Activated CD4-positive, alpha-beta T cell treated with anti-CD3 and anti-CD28 coated beads, Interleukin-2, amount 10 ng/mL, durations not matched to agents 24 days and 14 days (primary cell): ENCODE measurements around the gene HERPUD1. TPM values are rescaled to one million over a fixed set of nuclear protein-coding genes. Genes with fewer than 3 reads are reported as not detected.
A peak's percentile ranks its signal among the peaks of the same experiment; 100 is the strongest.
"Not testable (repeated sequence)": the region's sequence is repeated elsewhere in the genome, so short reads cannot be mapped to it uniquely, and the experiment has no call there.

Experiments used
- DNase-seq: peaks from one replicate; pipeline ENCODE4 v3.0.0; 2022
- H3K27ac Mint-ChIP-seq: one replicate; pipeline ENCODE4 v1.8.0; 2022; ENCODE audit warnings: mild to moderate bottlenecking, mixed read lengths
- H3K27me3 Mint-ChIP-seq: one replicate; pipeline ENCODE4 v1.8.0; 2022; ENCODE audit warnings: mixed read lengths
- H3K36me3 Mint-ChIP-seq: one replicate; pipeline ENCODE4 v1.8.0; 2022; ENCODE audit warnings: low read depth, mild to moderate bottlenecking, mixed read lengths
- H3K4me1 Mint-ChIP-seq: one replicate; pipeline ENCODE4 v1.8.0; 2021; ENCODE audit warnings: mixed read lengths
- H3K4me3 Mint-ChIP-seq: one replicate; pipeline ENCODE4 v1.8.0; 2022; ENCODE audit warnings: mild to moderate bottlenecking, moderate library complexity, mixed read lengths
- H3K9me3 Mint-ChIP-seq: one replicate; pipeline ENCODE4 v1.8.0; 2021; ENCODE audit warnings: mixed read lengths
- intact Hi-C: fragments of 100-400 bp; cut with micrococcal nuclease; formaldehyde crosslinking; loops from one replicate; pipeline ENCODE4 v1.15.1; 2023
- total RNA-seq: library from RNA; stranded (reverse); gene quantifications from 2 replicates; pipeline ENCODE4 v1.2.3, GENCODE V29; 2022

HERPUD1 gene
- 155 and 164 TPM in 2 replicates for total RNA-seq

- peak; percentile 100 for DNase-seq
- H3K4me1 Mint-ChIP-seq, result peaks cover 35% of the 10 kb centered on the region
- intact Hi-C loops, result loop anchor here (2.0 to 10.0 kb wide), 6 partner anchors 15 to 673 kb away; partner anchors contain the start of genes NUDT21, NUP93 and OGFOD1
- H3K27ac Mint-ChIP-seq, result peak within 1 kb of the TSS; percentile 97
- no peaks in the 10 kb centered on the region for H3K27me3 Mint-ChIP-seq
- H3K9me3 Mint-ChIP-seq, result no peaks in the 10 kb centered on the region
- peaks cover 46% of the 10 kb centered on the region for H3K36me3 Mint-ChIP-seq
- H3K4me3 Mint-ChIP-seq, result peak within 1 kb of the TSS; percentile 96
Observed at GRCh38 chr16:56931892-56932720, at the start of gene HERPUD1. HERPUD1 (plus strand) TSS chr16:56932142; CDS start chr16:56932245, 103 bp downstream.

GRCh38 chr16:56883586-56883985, 48.4 kb upstream of the HERPUD1 start:
- Mint-ChIP-seq H3K27me3 (no peaks in the 10 kb centered on the region), H3K27ac (no peak overlapping the region), H3K36me3 (no peaks in the 10 kb centered on the region), H3K4me1 (no peaks in the 10 kb centered on the region), H3K4me3 (no peak overlapping the region), H3K9me3 (no peaks in the 10 kb centered on the region)
- no peak for DNase-seq
- intact Hi-C loops, result no loop called here

GRCh38 chr16:56884026-56884582, 47.8 kb upstream of the HERPUD1 start:
- H3K4me3 Mint-ChIP-seq, result no peak overlapping the region
- H3K9me3 Mint-ChIP-seq, result no peaks in the 10 kb centered on the region
- no peak for DNase-seq
- H3K27ac Mint-ChIP-seq, result no peak overlapping the region
- no peaks in the 10 kb centered on the region for H3K4me1 Mint-ChIP-seq
- no peaks in the 10 kb centered on the region for H3K27me3 Mint-ChIP-seq
- no peaks in the 10 kb centered on the region for H3K36me3 Mint-ChIP-seq
- intact Hi-C loops, result no loop called here

- H3K27ac Mint-ChIP-seq, intact Hi-C loops, H3K27me3 Mint-ChIP-seq, H3K4me1 Mint-ChIP-seq, H3K36me3 Mint-ChIP-seq, H3K9me3 Mint-ChIP-seq, H3K4me3 Mint-ChIP-seq, DNase-seq: not testable (repeated sequence)
Observed at GRCh38 chr16:56884929-56885328, 47.0 kb upstream of the HERPUD1 start.

- H3K4me3 Mint-ChIP-seq, result no peak overlapping the region
- DNase-seq, result no peak
- no peaks in the 10 kb centered on the region for H3K36me3 Mint-ChIP-seq
- no peak overlapping the region for H3K27ac Mint-ChIP-seq
- H3K9me3 Mint-ChIP-seq, result no peaks in the 10 kb centered on the region
- H3K27me3 Mint-ChIP-seq, result no peaks in the 10 kb centered on the region
- H3K4me1 Mint-ChIP-seq, result no peaks in the 10 kb centered on the region
- intact Hi-C loops, result no loop called here
Observed at GRCh38 chr16:56885446-56886162, 46.3 kb upstream of the HERPUD1 start.

- Mint-ChIP-seq H3K27me3 (no peaks in the 10 kb centered on the region), H3K9me3 (no peaks in the 10 kb centered on the region), H3K4me3 (no peak overlapping the region), H3K4me1 (no peaks in the 10 kb centered on the region), H3K27ac (no peak overlapping the region), H3K36me3 (no peaks in the 10 kb centered on the region)
- intact Hi-C loops, result no loop called here
- DNase-seq, result no peak
Observed at GRCh38 chr16:56886296-56886695, 45.6 kb upstream of the HERPUD1 start.

- Mint-ChIP-seq H3K4me1 (no peaks in the 10 kb centered on the region), H3K27ac (no peak overlapping the region), H3K4me3 (no peak overlapping the region), H3K27me3 (no peaks in the 10 kb centered on the region), H3K9me3 (no peaks in the 10 kb centered on the region), H3K36me3 (no peaks in the 10 kb centered on the region)
- intact Hi-C loops, result no loop called here
- DNase-seq, result no peak
Observed at GRCh38 chr16:56886826-56887225, 45.1 kb upstream of the HERPUD1 start.

GRCh38 chr16:56888806-56889205, 43.1 kb upstream of the HERPUD1 start:
- intact Hi-C loops, result no loop called here
- Mint-ChIP-seq H3K4me3 (no peak overlapping the region), H3K27ac (no peak overlapping the region), H3K9me3 (no peaks in the 10 kb centered on the region), H3K27me3 (no peaks in the 10 kb centered on the region), H3K36me3 (no peaks in the 10 kb centered on the region), H3K4me1 (no peaks in the 10 kb centered on the region)
- no peak for DNase-seq

- Mint-ChIP-seq H3K4me1 (no peaks in the 10 kb centered on the region), H3K9me3 (no peaks in the 10 kb centered on the region), H3K36me3 (no peaks in the 10 kb centered on the region), H3K27ac (no peak overlapping the region), H3K4me3 (no peak overlapping the region), H3K27me3 (no peaks in the 10 kb centered on the region)
- no peak for DNase-seq
- intact Hi-C loops, result no loop called here
Observed at GRCh38 chr16:56889206-56889605, 42.7 kb upstream of the HERPUD1 start.

- no peak overlapping the region for H3K4me3 Mint-ChIP-seq
- DNase-seq, result no peak
- no peaks in the 10 kb centered on the region for H3K9me3 Mint-ChIP-seq
- intact Hi-C loops, result no loop called here
- no peaks in the 10 kb centered on the region for H3K36me3 Mint-ChIP-seq
- no peak overlapping the region for H3K27ac Mint-ChIP-seq
- peaks cover 2% of the 10 kb centered on the region for H3K27me3 Mint-ChIP-seq
- H3K4me1 Mint-ChIP-seq, result no peaks in the 10 kb centered on the region
Observed at GRCh38 chr16:56891685-56892084, 40.3 kb upstream of the HERPUD1 start.

GRCh38 chr16:56892705-56893104, 39.2 kb upstream of the HERPUD1 start:
- Mint-ChIP-seq H3K36me3 (no peaks in the 10 kb centered on the region), H3K27me3 (peaks cover 3% of the 10 kb centered on the region), H3K4me3 (no peak overlapping the region), H3K9me3 (no peaks in the 10 kb centered on the region), H3K4me1 (peaks cover 3% of the 10 kb centered on the region), H3K27ac (no peak overlapping the region)
- no peak for DNase-seq
- intact Hi-C loops, result no loop called here

GRCh38 chr16:56894331-56894917, 37.5 kb upstream of the HERPUD1 start:
- DNase-seq, result no peak
- Mint-ChIP-seq H3K4me1 (peaks cover 13% of the 10 kb centered on the region), H3K27ac (no peak overlapping the region), H3K27me3 (peaks cover 10% of the 10 kb centered on the region), H3K9me3 (no peaks in the 10 kb centered on the region), H3K36me3 (no peaks in the 10 kb centered on the region), H3K4me3 (no peak overlapping the region)
- intact Hi-C loops, result no loop called here

- no peaks in the 10 kb centered on the region for H3K9me3 Mint-ChIP-seq
- H3K27me3 Mint-ChIP-seq, result peaks cover 16% of the 10 kb centered on the region
- intact Hi-C loops, result no loop called here
- no peak for DNase-seq
- no peak overlapping the region for H3K4me3 Mint-ChIP-seq
- H3K36me3 Mint-ChIP-seq, result no peaks in the 10 kb centered on the region
- peaks cover 14% of the 10 kb centered on the region for H3K4me1 Mint-ChIP-seq
- H3K27ac Mint-ChIP-seq, result no peak overlapping the region
Observed at GRCh38 chr16:56895813-56896212, 36.1 kb upstream of the HERPUD1 start.

GRCh38 chr16:56896244-56896643, 35.7 kb upstream of the HERPUD1 start:
- Mint-ChIP-seq H3K27me3 (peaks cover 18% of the 10 kb centered on the region), H3K4me1 (peaks cover 14% of the 10 kb centered on the region), H3K4me3 (no peak overlapping the region), H3K9me3 (no peaks in the 10 kb centered on the region), H3K36me3 (no peaks in the 10 kb centered on the region), H3K27ac (no peak overlapping the region)
- DNase-seq, result no peak
- intact Hi-C loops, result no loop called here
